Activated naive CD4-positive, alpha-beta T cell treated with anti-CD3 and anti-CD28 coated beads, Interleukin-2, amount 50 U/mL, for 16 hours (primary cell): ENCODE results near the gene MTMR10.
A peak's percentile ranks its signal among the peaks of the same experiment; 100 is the strongest.

Experiments
- DNase-seq: peaks from one replicate; pipeline ENCODE4 v3.0.0-alpha.2; 2020

The MTMR10 gene

GRCh38 chr15:30991255-30992235, at the start of gene MTMR10:
MTMR10 (minus strand) TSS chr15:30991628; CDS start chr15:30991506, 122 bp downstream.
- DNase-seq, result peak; percentile 73

- DNase-seq, result no peak
Measured at GRCh38 chr15:31040611-31041010, 49.2 kb upstream of the MTMR10 start.

- no peak for DNase-seq
Measured at GRCh38 chr15:31039961-31040360, 48.5 kb upstream of the MTMR10 start.

- no peak for DNase-seq
Measured at GRCh38 chr15:31037731-31038477, 46.5 kb upstream of the MTMR10 start.

- no peak for DNase-seq
Measured at GRCh38 chr15:31036783-31037182, 45.4 kb upstream of the MTMR10 start.

GRCh38 chr15:31035610-31036009, 44.2 kb upstream of the MTMR10 start:
- DNase-seq, result no peak

GRCh38 chr15:31034152-31034551, 42.7 kb upstream of the MTMR10 start:
- no peak for DNase-seq

- no peak for DNase-seq
Measured at GRCh38 chr15:31032961-31033371, 41.5 kb upstream of the MTMR10 start.

- DNase-seq, result no peak
Measured at GRCh38 chr15:31031471-31032067, 40.1 kb upstream of the MTMR10 start.

GRCh38 chr15:31027910-31028578, 36.6 kb upstream of the MTMR10 start:
- no peak for DNase-seq

- DNase-seq, result no peak
Measured at GRCh38 chr15:31025996-31026395, 34.6 kb upstream of the MTMR10 start.

- DNase-seq, result no peak
Measured at GRCh38 chr15:31024979-31025378, 33.6 kb upstream of the MTMR10 start.

- DNase-seq, result no peak
Measured at GRCh38 chr15:31024330-31024729, 32.9 kb upstream of the MTMR10 start.

- DNase-seq, result no peak
Measured at GRCh38 chr15:31023841-31024240, 32.4 kb upstream of the MTMR10 start.

GRCh38 chr15:31021067-31021665, 29.7 kb upstream of the MTMR10 start:
- no peak for DNase-seq

GRCh38 chr15:31020542-31020941, 29.1 kb upstream of the MTMR10 start:
- DNase-seq, result no peak

GRCh38 chr15:31019986-31020385, 28.6 kb upstream of the MTMR10 start:
- DNase-seq, result no peak

- DNase-seq, result no peak
Measured at GRCh38 chr15:31017311-31017710, 25.9 kb upstream of the MTMR10 start.

- DNase-seq, result no peak
Measured at GRCh38 chr15:31016446-31016915, 25.1 kb upstream of the MTMR10 start.

- DNase-seq, result no peak
Measured at GRCh38 chr15:31014608-31014925, 23.1 kb upstream of the MTMR10 start.

- no peak for DNase-seq
Measured at GRCh38 chr15:31013863-31014607, 22.6 kb upstream of the MTMR10 start.

GRCh38 chr15:31012455-31012854, 21.0 kb upstream of the MTMR10 start:
- no peak for DNase-seq
